A549 (cell line): ENCODE measurements around the gene NFIA. TPM values are rescaled to one million over a fixed set of nuclear protein-coding genes. Genes with fewer than 3 reads are reported as not detected.

Experiments
- ATAC-seq, 2 experiments: fragments of 200-7000 bp in 1 of 2; fragments of >200 bp in 1 of 2; cut with Nextera tagmentation in 1 of 2; cut with Tn5 transposase in 1 of 2; 3 replicates each; pipeline versions ENCODE4 v1.8.0 to v1.9.1; 2018 to 2020; ENCODE audit warnings: mild to moderate bottlenecking in 1 of 2, moderate library complexity in 1 of 2
- CTCF ChIA-PET: fragments of 300-600 bp; sonication (Branson Sonifier 250); formaldehyde crosslinking; extraction: SDS; loops from one replicate; lab custom pipeline; 2021; ENCODE audit warnings: antibody characterized with exemption, inconsistent platforms; lab: Yijun Ruan, JAX
- POLR2A ChIA-PET: fragments of 350-600 bp; formaldehyde crosslinking; extraction: SDS; loops from one replicate; lab custom pipeline; 2021; ENCODE audit warnings: antibody characterized with exemption, inconsistent platforms; lab: Yijun Ruan, JAX
- DNase-seq, 2 experiments: peaks; one replicate each; pipeline versions ENCODE4 v3.0.0 to v3.0.0-alpha.2; 2011 to 2016; ENCODE audit warnings: low read depth in 1 of 2, low spot score in 1 of 2
- FAIRE-seq: peaks from 2 replicates; lab custom pipeline; 2011; peaks lifted over from hg19 to GRCh38; lab: Jason Lieb, UNC
- H3K27ac ChIP-seq, 2 experiments: fragments of >200 bp; sonication (Bioruptor Twin); formaldehyde crosslinking; 3 replicates each; pipeline ENCODE4 v1.5.1; 2016 to 2017
- H3K4me1 ChIP-seq: fragments of >200 bp; sonication (Bioruptor Twin); formaldehyde crosslinking; 3 replicates; pipeline ENCODE4 v1.6.1; 2016
- H3K4me2 ChIP-seq: fragments of >200 bp; sonication (Bioruptor Twin); formaldehyde crosslinking; 3 replicates; pipeline ENCODE4 v1.6.1; 2016
- H3K4me3 ChIP-seq: fragments of >200 bp; sonication (Bioruptor Twin); formaldehyde crosslinking; 3 replicates; pipeline ENCODE4 v1.5.1; 2016
- H3K9me3 ChIP-seq: fragments of >200 bp; sonication (Bioruptor Twin); formaldehyde crosslinking; 3 replicates; pipeline ENCODE4 v1.6.1; 2016
- BHLHE40 ChIP-seq: IDR thresholded peaks from 2 replicates; pipeline ENCODE4 v1.6.1; 2012; ENCODE audit warnings: low read depth, low read length, inconsistent platforms
- CEBPB ChIP-seq, 2 experiments: fragments of >200 bp in 1 of 2; sonication (Bioruptor Twin) in 1 of 2; formaldehyde crosslinking in 1 of 2; IDR thresholded peaks; 2 replicates each; pipeline ENCODE4 v1.6.1; 2012 to 2016
- CHD4 ChIP-seq: fragments of 200-600 bp; sonication (generic); IDR thresholded peaks from 2 replicates; pipeline ENCODE4 v1.6.1; 2016; ENCODE audit warnings: antibody characterized with exemption, mild to moderate bottlenecking, borderline replicate concordance
- EHF ChIP-seq: fragments of 250-450 bp; sonication (Bioruptor Pico); IDR thresholded peaks from 2 replicates; pipeline ENCODE4 v1.5.0; 2020; ENCODE audit warnings: mild to moderate bottlenecking
- ESRRA ChIP-seq: fragments of 150-350 bp; IDR thresholded peaks from 2 replicates; pipeline ENCODE4 v1.6.1; 2014; ENCODE audit warnings: mild to moderate bottlenecking, low read length, borderline replicate concordance
- FOSL2 ChIP-seq, 2 experiments: fragments of 450-650 bp in 1 of 2; fragments of >200 bp in 1 of 2; sonication (Bioruptor Twin) in 1 of 2; formaldehyde crosslinking; IDR thresholded peaks; 2 replicates each; pipeline versions ENCODE4 v1.5.0 to v1.6.1; 2016 to 2020; ENCODE audit warnings: mild to moderate bottlenecking in 1 of 2, moderate library complexity in 1 of 2
- HEYL ChIP-seq: fragments of 250-450 bp; sonication (Bioruptor Pico); IDR thresholded peaks from 2 replicates; pipeline ENCODE4 v1.8.0; 2021; ENCODE audit warnings: mild to moderate bottlenecking, moderate library complexity
- JUN ChIP-seq, 2 experiments: fragments of >200 bp; sonication (Bioruptor Twin); formaldehyde crosslinking; IDR thresholded peaks; 2 replicates in 1 of 2; 3 replicates in 1 of 2; pipeline ENCODE4 v1.6.1; 2016 to 2017
- KDM1A ChIP-seq: fragments of 200-600 bp; sonication (generic); IDR thresholded peaks from 2 replicates; pipeline ENCODE4 v1.6.1; 2016; ENCODE audit warnings: low read depth, mild to moderate bottlenecking
- MAFK ChIP-seq: fragments of 450-650 bp; IDR thresholded peaks from 2 replicates; pipeline ENCODE4 v1.6.1; 2014; ENCODE audit not compliant: partially characterized antibody
- RARB ChIP-seq: fragments of 250-450 bp; sonication (Bioruptor Pico); IDR thresholded peaks from 2 replicates; pipeline ENCODE4 v1.8.0; 2021; ENCODE audit warnings: mild to moderate bottlenecking, moderate library complexity
- RCOR1 ChIP-seq: fragments of 150-350 bp; IDR thresholded peaks from 2 replicates; pipeline ENCODE4 v1.6.1; 2014; ENCODE audit warnings: antibody characterized with exemption, low read length, low read depth
- SMC3 ChIP-seq: fragments of >200 bp; sonication (Bioruptor Twin); formaldehyde crosslinking; IDR thresholded peaks from 3 replicates; pipeline ENCODE4 v1.6.1; 2018; ENCODE audit warnings: inconsistent platforms
- TP53 ChIP-seq: fragments of 250-450 bp; sonication (Bioruptor Pico); IDR thresholded peaks from 2 replicates; pipeline ENCODE4 v1.5.0; 2021; ENCODE audit warnings: mild to moderate bottlenecking, moderate library complexity
- ZC3H11A ChIP-seq: fragments of 450-650 bp; IDR thresholded peaks from 2 replicates; pipeline ENCODE4 v1.6.1; 2014; ENCODE audit warnings: antibody characterized with exemption, mild to moderate bottlenecking
- ZFP36 ChIP-seq: fragments of 450-650 bp; IDR thresholded peaks from 2 replicates; pipeline ENCODE4 v1.6.1; 2014; ENCODE audit warnings: borderline replicate concordance; ENCODE audit not compliant: partially characterized antibody
- WGBS: methylation state at CpG from one replicate; pipeline ENCODE4 v1.1.6; 2017; ENCODE audit errors: missing lambda C conversion rate; 5-methylcytosine and 5-hydroxymethylcytosine counted together
- polyA plus RNA-seq, 4 experiments: library from polyadenylated mRNA; depleted of rRNA in 3 of 4; stranded (reverse); fragments of >200 nt; fragmentation: RNase III in 1 of 4; extraction: RNeasy Plus Mini Kit Qiagen cat#74134 plus additional on column Dnase treatment in 1 of 4; gene quantifications; 2 replicates in 3 of 4; 3 replicates in 1 of 4; pipeline ENCODE4 v1.2.3, GENCODE V29; 2011 to 2017
- TF ChIP-seq, protein P1 (sequence below): fragments of >200 bp; sonication (Bioruptor Twin); formaldehyde crosslinking; IDR thresholded peaks from 2 replicates; pipeline ENCODE4 v1.6.1; 2016
- TF ChIP-seq, protein P2 (sequence below): fragments of 450-650 bp; IDR thresholded peaks from 2 replicates; pipeline ENCODE4 v1.6.1; 2014; ENCODE audit warnings: antibody characterized with exemption
- TF ChIP-seq, protein P3 (sequence below): IDR thresholded peaks from 2 replicates; pipeline ENCODE4 v1.6.1; 2012; ENCODE audit warnings: low read depth, borderline replicate concordance
- TF ChIP-seq, protein P4 (sequence below): fragments of 200-600 bp; sonication (generic); IDR thresholded peaks from 2 replicates; pipeline ENCODE4 v1.6.1; 2016; ENCODE audit warnings: antibody characterized with exemption, mild to moderate bottlenecking, moderate library complexity
- TF ChIP-seq, protein P5 (sequence below): IDR thresholded peaks from 2 replicates; pipeline ENCODE4 v1.6.1; 2012

The NFIA gene
- polyA plus RNA-seq, 2 of the 4 experiments (the other 2 are of a cell fraction): 6.5 to 25.8 TPM

DNA sequence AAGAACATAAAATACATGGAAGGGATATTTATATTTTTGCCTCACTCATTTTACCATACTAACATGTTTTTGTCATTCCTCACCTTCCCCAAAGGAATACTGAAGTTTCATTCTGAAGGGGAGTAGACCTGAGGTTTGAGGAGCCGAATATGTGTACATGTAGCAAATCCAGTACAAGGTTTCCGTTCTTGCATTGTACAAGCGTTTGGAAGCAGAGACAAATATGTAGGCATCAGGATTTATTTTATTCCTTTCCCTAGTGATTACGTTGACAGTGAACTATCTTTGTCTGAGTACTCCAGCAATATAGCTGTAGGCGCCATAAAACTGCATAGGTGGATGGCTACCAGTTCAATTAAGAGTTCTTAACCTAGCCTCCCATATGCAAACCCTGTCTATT is 191.5 kb downstream of the NFIA start:
- no peak overlapping the region for H3K4me3 ChIP-seq
- TF ChIP-seq, protein P1, sequence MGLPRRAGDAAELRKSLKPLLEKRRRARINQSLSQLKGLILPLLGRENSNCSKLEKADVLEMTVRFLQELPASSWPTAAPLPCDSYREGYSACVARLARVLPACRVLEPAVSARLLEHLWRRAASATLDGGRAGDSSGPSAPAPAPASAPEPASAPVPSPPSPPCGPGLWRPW: no peak
- TF ChIP-seq, protein P2, sequence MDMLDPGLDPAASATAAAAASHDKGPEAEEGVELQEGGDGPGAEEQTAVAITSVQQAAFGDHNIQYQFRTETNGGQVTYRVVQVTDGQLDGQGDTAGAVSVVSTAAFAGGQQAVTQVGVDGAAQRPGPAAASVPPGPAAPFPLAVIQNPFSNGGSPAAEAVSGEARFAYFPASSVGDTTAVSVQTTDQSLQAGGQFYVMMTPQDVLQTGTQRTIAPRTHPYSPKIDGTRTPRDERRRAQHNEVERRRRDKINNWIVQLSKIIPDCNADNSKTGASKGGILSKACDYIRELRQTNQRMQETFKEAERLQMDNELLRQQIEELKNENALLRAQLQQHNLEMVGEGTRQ: no peak
- H3K4me2 ChIP-seq: no peak overlapping the region
- CTCF ChIA-PET: no interaction called here
- DNase-seq: no peak
- FAIRE-seq: no peak
- H3K9me3 ChIP-seq: no peaks in the 10 kb centered on the region
- no peak for ATAC-seq
- no peak overlapping the region for H3K27ac ChIP-seq
- WGBS: 95% methylated on average over 5 of the region's 5 CpGs
- H3K4me1 ChIP-seq: peaks cover 31% of the 10 kb centered on the region
- POLR2A ChIA-PET: no interaction called here

DNA sequence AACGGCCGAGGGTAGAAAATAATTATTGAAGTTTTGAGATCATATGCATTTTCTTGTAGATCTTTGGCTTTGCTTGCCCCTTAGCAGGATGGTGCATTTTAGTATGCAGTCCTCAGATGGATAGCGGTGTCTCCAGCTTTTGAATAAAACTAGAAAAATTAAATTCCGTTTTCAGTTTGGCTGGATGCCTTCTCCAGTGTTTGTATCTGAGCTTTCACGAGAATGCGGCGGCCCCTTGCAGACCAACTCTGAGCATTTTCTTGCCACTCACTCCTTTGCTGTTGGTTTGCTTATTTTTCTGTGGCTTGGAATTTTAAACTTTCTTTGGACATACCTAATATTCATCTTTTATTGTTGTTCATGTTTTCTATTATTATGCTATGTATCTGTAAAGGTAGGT is 192.6 kb downstream of the NFIA start:
- TF ChIP-seq ZFP36: no peak
- TF ChIP-seq RARB: no peak
- no peak for TF ChIP-seq EHF (CRISPR knock-in tag)
- no peak for TF ChIP-seq MAFK
- no peak for TF ChIP-seq SMC3
- TF ChIP-seq CEBPB (IDR thresholded peaks at IDR 0.05): no peak
- no peak for TF ChIP-seq TP53 (CRISPR knock-in tag)
- 95% methylated on average over 7 of the region's 7 CpGs for WGBS
- ChIA-PET CTCF (no interaction called here), POLR2A (no interaction called here)
- Histone ChIP-seq H3K9me3 (no peaks in the 10 kb centered on the region), H3K4me1 (peaks cover 27% of the 10 kb centered on the region), H3K4me2 (no peak overlapping the region), H3K4me3 (no peak overlapping the region), H3K27ac (no peak overlapping the region)
- no peak for DNase-seq
- no peak for ATAC-seq
- no peak for FAIRE-seq

DNA sequence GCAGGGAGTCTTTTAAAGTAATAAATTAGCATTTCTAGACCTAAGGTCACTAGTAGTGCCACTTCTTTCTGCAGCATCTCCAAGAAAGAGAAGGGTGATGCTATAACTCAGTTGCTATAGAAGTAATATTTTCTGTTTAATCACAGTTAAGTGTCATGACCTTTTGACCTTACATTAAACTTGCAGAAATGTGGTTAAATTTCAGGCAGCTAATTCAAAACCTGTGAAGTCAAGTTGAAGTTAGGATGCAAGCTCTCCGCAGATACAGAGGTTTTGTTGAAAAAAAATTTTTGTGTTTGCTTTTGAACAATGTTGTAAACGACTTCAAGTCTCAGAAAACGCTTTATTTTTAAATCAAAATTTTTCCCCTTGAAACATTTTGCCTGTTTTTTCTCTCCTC is 193.9 kb downstream of the NFIA start:
- no peak for ATAC-seq
- no peak overlapping the region for H3K4me3 ChIP-seq
- H3K4me2 ChIP-seq: no peak overlapping the region
- TF ChIP-seq JUN (IDR thresholded peaks at IDR 0.05): no peak
- no peak for TF ChIP-seq ESRRA
- TF ChIP-seq FOSL2 (IDR thresholded peaks at IDR 0.05): no peak
- TF ChIP-seq FOSL2 (CRISPR knock-in tag; IDR thresholded peaks at IDR 0.05): no peak
- TF ChIP-seq CHD4: no peak
- no peak for TF ChIP-seq RCOR1
- TF ChIP-seq BHLHE40: no peak
- TF ChIP-seq KDM1A: no peak
- TF ChIP-seq ZFP36: no peak
- TF ChIP-seq ZC3H11A: no peak
- TF ChIP-seq, protein P3, sequence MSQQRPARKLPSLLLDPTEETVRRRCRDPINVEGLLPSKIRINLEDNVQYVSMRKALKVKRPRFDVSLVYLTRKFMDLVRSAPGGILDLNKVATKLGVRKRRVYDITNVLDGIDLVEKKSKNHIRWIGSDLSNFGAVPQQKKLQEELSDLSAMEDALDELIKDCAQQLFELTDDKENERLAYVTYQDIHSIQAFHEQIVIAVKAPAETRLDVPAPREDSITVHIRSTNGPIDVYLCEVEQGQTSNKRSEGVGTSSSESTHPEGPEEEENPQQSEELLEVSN: no peak
- TF ChIP-seq, protein P4, sequence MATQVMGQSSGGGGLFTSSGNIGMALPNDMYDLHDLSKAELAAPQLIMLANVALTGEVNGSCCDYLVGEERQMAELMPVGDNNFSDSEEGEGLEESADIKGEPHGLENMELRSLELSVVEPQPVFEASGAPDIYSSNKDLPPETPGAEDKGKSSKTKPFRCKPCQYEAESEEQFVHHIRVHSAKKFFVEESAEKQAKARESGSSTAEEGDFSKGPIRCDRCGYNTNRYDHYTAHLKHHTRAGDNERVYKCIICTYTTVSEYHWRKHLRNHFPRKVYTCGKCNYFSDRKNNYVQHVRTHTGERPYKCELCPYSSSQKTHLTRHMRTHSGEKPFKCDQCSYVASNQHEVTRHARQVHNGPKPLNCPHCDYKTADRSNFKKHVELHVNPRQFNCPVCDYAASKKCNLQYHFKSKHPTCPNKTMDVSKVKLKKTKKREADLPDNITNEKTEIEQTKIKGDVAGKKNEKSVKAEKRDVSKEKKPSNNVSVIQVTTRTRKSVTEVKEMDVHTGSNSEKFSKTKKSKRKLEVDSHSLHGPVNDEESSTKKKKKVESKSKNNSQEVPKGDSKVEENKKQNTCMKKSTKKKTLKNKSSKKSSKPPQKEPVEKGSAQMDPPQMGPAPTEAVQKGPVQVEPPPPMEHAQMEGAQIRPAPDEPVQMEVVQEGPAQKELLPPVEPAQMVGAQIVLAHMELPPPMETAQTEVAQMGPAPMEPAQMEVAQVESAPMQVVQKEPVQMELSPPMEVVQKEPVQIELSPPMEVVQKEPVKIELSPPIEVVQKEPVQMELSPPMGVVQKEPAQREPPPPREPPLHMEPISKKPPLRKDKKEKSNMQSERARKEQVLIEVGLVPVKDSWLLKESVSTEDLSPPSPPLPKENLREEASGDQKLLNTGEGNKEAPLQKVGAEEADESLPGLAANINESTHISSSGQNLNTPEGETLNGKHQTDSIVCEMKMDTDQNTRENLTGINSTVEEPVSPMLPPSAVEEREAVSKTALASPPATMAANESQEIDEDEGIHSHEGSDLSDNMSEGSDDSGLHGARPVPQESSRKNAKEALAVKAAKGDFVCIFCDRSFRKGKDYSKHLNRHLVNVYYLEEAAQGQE: no peak
- TF ChIP-seq EHF (CRISPR knock-in tag): no peak
- TF ChIP-seq, protein P5, sequence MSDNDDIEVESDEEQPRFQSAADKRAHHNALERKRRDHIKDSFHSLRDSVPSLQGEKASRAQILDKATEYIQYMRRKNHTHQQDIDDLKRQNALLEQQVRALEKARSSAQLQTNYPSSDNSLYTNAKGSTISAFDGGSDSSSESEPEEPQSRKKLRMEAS: no peak
- no peak for TF ChIP-seq HEYL (CRISPR knock-in tag)
- H3K9me3 ChIP-seq: no peaks in the 10 kb centered on the region
- peaks cover 14% of the 10 kb centered on the region; the same call in 2 of the 3 replicates for H3K4me1 ChIP-seq
- 85% methylated on average over 3 of the region's 3 CpGs for WGBS
- POLR2A ChIA-PET: no interaction called here
- CTCF ChIA-PET: no interaction called here
- no peak for FAIRE-seq
- no peak for DNase-seq
- no peak overlapping the region for H3K27ac ChIP-seq
